Smooth muscle cell (in vitro differentiated cells): ENCODE measurements around the gene LRRC71. TPM values are rescaled to one million over a fixed set of nuclear protein-coding genes. Genes with fewer than 3 reads are reported as not detected.

Experiments used
- DNase-seq: peaks from one replicate; lab custom pipeline; 2025; ENCODE audit not compliant: unreplicated experiment; lab: John Stamatoyannopoulos, UW
- H2AFZ ChIP-seq: fragments of 200-600 bp; sonication (generic); 2 replicates; pipeline ENCODE4 v1.6.0; 2016; ENCODE audit warnings: antibody characterized with exemption, low read depth, mild to moderate bottlenecking
- H3F3A ChIP-seq: fragments of 200-600 bp; sonication (generic); 2 replicates; pipeline ENCODE4 v1.6.0; 2017; ENCODE audit warnings: antibody characterized with exemption, low read depth
- H3K27ac ChIP-seq: fragments of 200-600 bp; sonication (generic); 2 replicates; pipeline ENCODE4 v1.5.1; 2016; ENCODE audit warnings: low read depth, mild to moderate bottlenecking
- H3K27me3 ChIP-seq: fragments of 200-600 bp; sonication (generic); 2 replicates; pipeline ENCODE4 v1.6.1; 2016; ENCODE audit warnings: low read depth, mild to moderate bottlenecking
- H3K36me3 ChIP-seq: fragments of 200-600 bp; sonication (generic); 2 replicates; pipeline ENCODE4 v1.5.1; 2016; ENCODE audit warnings: low read depth
- H3K4me1 ChIP-seq: fragments of 200-600 bp; sonication (generic); 2 replicates; pipeline ENCODE4 v1.5.1; 2016; ENCODE audit warnings: low read depth
- H3K4me2 ChIP-seq: fragments of 200-600 bp; sonication (generic); 2 replicates; pipeline ENCODE4 v1.6.0; 2016; ENCODE audit warnings: mild to moderate bottlenecking
- H3K4me3 ChIP-seq: fragments of 200-600 bp; sonication (generic); 2 replicates; pipeline ENCODE4 v1.5.1; 2016; ENCODE audit warnings: mild to moderate bottlenecking
- H3K79me2 ChIP-seq: fragments of 200-600 bp; sonication (generic); 2 replicates; pipeline ENCODE4 v1.6.0; 2016; ENCODE audit warnings: low read depth, mild to moderate bottlenecking
- H3K9ac ChIP-seq: fragments of 200-600 bp; sonication (generic); 2 replicates; pipeline ENCODE4 v1.6.0; 2016; ENCODE audit warnings: low read depth
- H3K9me3 ChIP-seq: fragments of 200-600 bp; sonication (generic); replicated peaks from 2 replicates; pipeline ENCODE4 v1.5.1; 2016; ENCODE audit warnings: low read depth
- H4K20me1 ChIP-seq: fragments of 200-600 bp; sonication (generic); 2 replicates; pipeline ENCODE4 v1.6.0; 2016; ENCODE audit warnings: low read depth
- CTCF ChIP-seq: fragments of 200-600 bp; sonication (generic); IDR thresholded peaks from 2 replicates; pipeline ENCODE4 v1.5.1; 2017; ENCODE audit warnings: borderline replicate concordance, mild to moderate bottlenecking, antibody characterized with exemption; ENCODE audit not compliant: insufficient read depth, poor library complexity, severe bottlenecking
- WGBS: methylation state at CpG from one replicate; pipeline ENCODE4 v1.1.7; 2016; ENCODE audit warnings: low lambda C conversion rate; 5-methylcytosine and 5-hydroxymethylcytosine counted together
- polyA plus RNA-seq: library from polyadenylated mRNA; unstranded; fragments of >200 nt; fragmentation: Nextera tagmentation; extraction: Ambion mirVana; gene quantifications from 2 replicates; pipeline ENCODE4 v1.2.1, GENCODE V29; 2016
- total RNA-seq: library from RNA; depleted of rRNA; stranded (reverse); fragments of >200 nt; gene quantifications from 2 replicates; pipeline ENCODE4 v1.2.3, GENCODE V29; 2014

Gene LRRC71
- total and polyA plus RNA-seq, 2 experiments from 2014 or later = not detected

GRCh38 chr1:156964441-156964840, 44.0 kb downstream of the LRRC71 start:
- Histone ChIP-seq H3F3A (no peaks in the 10 kb centered on the region), H3K4me1 (no peaks in the 10 kb centered on the region), H3K27me3 (no peaks in the 10 kb centered on the region), H2AFZ (no peak overlapping the region), H3K9ac (no peak overlapping the region), H3K9me3 (no peaks in the 10 kb centered on the region), H3K27ac (no peak overlapping the region), H3K36me3 (peaks cover 26% of the 10 kb centered on the region), H4K20me1 (no peaks in the 10 kb centered on the region), H3K4me3 (no peak overlapping the region), H3K4me2 (no peak overlapping the region), H3K79me2 (no peaks in the 10 kb centered on the region)
- TF ChIP-seq CTCF = no peak
- WGBS = 97% methylated on average over 2 of the region's 2 CpGs
- DNase-seq = no peak

GRCh38 chr1:156969496-156969895, 49.1 kb downstream of the LRRC71 start:
- no peaks in the 10 kb centered on the region for H3K27me3 ChIP-seq
- TF ChIP-seq CTCF = no peak
- H4K20me1 ChIP-seq = no peaks in the 10 kb centered on the region
- H3F3A ChIP-seq = no peaks in the 10 kb centered on the region
- no peak overlapping the region for H3K27ac ChIP-seq
- DNase-seq = no peak
- H2AFZ ChIP-seq = no peak overlapping the region
- no peaks in the 10 kb centered on the region for H3K79me2 ChIP-seq
- peaks cover 10% of the 10 kb centered on the region for H3K36me3 ChIP-seq
- H3K4me2 ChIP-seq = no peak overlapping the region
- no peaks in the 10 kb centered on the region for H3K4me1 ChIP-seq
- H3K9me3 ChIP-seq = no peaks in the 10 kb centered on the region
- no peak overlapping the region for H3K9ac ChIP-seq
- 90% methylated on average over 3 of the region's 3 CpGs for WGBS
- H3K4me3 ChIP-seq = no peak overlapping the region

GRCh38 chr1:156970017-156970416, 49.6 kb downstream of the LRRC71 start:
- H3K36me3 ChIP-seq = peaks cover 15% of the 10 kb centered on the region
- H3K4me1 ChIP-seq = no peaks in the 10 kb centered on the region
- H3K9me3 ChIP-seq = no peaks in the 10 kb centered on the region
- H3K79me2 ChIP-seq = no peaks in the 10 kb centered on the region
- DNase-seq = no peak
- H3K27me3 ChIP-seq = no peaks in the 10 kb centered on the region
- WGBS = over 99% methylated on average over 3 of the region's 3 CpGs
- no peaks in the 10 kb centered on the region for H4K20me1 ChIP-seq
- no peak overlapping the region for H3K4me3 ChIP-seq
- H3K4me2 ChIP-seq = no peak overlapping the region
- H3F3A ChIP-seq = no peaks in the 10 kb centered on the region
- no peak overlapping the region for H2AFZ ChIP-seq
- no peak overlapping the region for H3K27ac ChIP-seq
- no peak overlapping the region for H3K9ac ChIP-seq
- no peak for TF ChIP-seq CTCF

GRCh38 chr1:156973417-156973816, 53.0 kb downstream of the LRRC71 start:
- Histone ChIP-seq H3K36me3 (peaks cover 29% of the 10 kb centered on the region), H3K79me2 (no peaks in the 10 kb centered on the region), H2AFZ (no peak overlapping the region), H3F3A (no peaks in the 10 kb centered on the region), H3K9me3 (no peaks in the 10 kb centered on the region), H3K27me3 (no peaks in the 10 kb centered on the region), H3K27ac (no peak overlapping the region), H3K9ac (no peak overlapping the region), H3K4me2 (no peak overlapping the region), H3K4me1 (no peaks in the 10 kb centered on the region), H3K4me3 (no peak overlapping the region), H4K20me1 (no peaks in the 10 kb centered on the region)
- WGBS = 90% methylated on average over 2 of the region's 2 CpGs
- no peak for DNase-seq
- TF ChIP-seq CTCF = no peak
